Activated CD4-positive, CD25-positive, alpha-beta regulatory T cell (primary cell): ENCODE results near the gene RADX.
A peak's percentile ranks its signal among the peaks of the same experiment; 100 is the strongest.
"Not testable (repeated sequence)": the region's sequence is repeated elsewhere in the genome, so short reads cannot be mapped to it uniquely, and the experiment has no call there.

ENCODE experiments used
- DNase-seq, 4 experiments: peaks; one replicate each; lab custom pipeline; 2025; lab: John Stamatoyannopoulos, UW

The RADX gene, protein sequence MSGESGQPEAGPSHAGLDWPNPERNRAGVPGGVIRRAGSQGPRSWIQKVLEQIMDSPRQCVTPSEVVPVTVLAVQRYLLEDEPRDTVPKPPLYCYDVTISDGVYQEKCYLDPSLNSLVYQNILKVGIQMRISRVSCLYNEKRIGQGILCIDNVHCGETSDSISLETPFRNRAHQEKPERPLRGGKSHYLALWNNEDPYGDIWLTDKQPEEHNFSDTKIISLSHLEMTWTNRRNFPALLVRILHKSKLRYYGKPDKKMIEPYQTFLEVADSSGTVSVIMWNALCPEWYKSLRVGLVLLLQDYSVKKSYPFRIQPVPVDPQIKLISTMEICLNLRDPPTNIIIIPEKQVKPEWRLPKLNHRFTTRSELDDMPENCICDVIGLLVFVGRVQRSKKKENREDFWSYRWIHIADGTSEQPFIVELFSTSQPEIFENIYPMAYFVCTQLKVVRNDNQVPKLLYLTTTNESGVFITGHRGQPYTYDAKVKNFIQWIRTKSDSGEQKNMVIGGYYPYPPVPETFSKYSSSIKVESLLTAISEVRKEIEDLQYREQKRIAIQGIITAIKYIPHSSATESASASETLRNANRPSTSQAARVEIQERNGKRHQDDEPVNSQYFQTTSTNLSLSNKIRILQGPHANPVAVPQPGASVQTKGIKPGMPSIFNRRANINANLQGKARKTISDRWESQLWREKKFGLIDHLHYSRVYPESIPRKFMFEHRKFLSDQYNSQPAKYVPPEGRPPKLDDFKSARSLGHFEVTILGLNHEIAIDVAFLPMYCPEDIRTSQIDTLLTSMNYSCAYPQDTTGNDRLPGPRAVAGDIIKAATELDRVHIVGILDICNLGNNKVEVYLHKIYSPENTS

DNA sequence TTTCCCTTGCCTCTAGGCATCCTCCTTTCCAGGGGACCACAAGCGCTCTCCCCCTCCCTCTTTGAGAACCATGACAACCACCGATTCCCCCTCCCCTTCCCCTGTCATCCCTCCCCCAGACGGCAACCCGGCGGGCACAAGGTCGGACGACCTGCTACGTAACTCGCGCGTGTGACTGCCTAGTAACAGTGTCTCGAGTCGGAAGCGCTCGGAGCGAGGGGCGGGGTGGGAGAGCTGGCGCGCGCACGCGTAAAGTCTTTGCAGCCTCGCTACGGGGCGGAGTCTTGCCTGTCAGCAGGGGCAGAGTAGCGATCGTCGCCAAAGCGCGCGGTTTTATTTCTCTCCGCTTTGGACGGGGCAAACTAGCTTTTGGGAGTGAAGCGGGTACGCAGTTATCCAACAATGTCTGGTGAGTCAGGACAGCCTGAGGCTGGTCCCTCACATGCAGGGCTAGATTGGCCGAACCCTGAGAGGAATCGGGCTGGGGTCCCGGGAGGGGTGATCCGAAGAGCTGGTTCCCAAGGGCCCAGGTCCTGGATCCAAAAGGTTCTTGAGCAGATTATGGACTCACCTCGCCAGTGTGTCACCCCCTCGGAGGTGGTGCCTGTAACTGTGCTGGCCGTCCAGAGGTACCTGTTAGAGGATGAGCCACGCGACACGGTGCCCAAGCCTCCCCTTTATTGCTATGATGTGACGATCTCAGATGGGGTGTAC is at the start of gene RADX:
TSS of gene RADX (plus strand) at position 300 of the 714 bp plus-strand sequence. CDS start at position 403, 103 bp downstream.
- peak; percentile 23 to 66 (median 56) for DNase-seq

DNA sequence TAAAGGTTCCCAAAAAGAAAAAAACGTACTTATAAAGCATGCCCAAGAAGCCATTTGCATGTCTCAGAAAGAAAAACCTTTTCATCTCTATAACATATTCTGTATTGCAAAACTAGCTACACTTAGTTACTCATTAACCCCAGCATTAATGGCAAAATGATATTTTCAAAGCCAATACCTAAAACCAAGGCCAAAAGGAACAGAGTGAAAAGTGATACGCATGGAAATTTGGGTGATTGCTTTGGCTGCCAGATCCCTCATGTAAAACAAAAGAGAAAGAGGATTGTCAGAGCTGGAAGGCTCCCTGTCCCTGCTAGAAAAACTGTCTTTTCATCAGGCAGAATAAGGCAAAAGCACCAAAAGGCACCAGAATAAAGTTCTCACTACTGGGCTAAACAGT is 46.8 kb upstream of the RADX start:
- no peak for DNase-seq

DNA sequence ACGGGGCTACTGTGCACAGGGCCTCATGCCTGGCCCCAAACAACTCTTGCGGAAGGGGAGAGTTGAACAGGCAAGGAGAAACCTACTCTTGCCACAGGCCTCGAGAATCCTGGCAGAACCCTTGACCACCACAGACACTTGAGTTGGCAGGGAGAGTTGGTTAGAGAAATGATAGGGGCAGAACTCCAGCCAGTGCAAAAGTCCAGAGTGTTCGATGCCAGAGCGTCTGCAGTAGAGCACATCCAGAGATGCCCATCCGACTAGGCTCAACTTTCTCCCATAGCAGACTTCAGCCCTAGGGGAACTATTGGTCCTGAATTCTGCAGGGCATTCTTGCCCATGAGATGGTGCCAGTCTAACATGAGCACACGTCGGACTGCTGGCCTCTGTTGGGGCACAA is 45.4 kb upstream of the RADX start:
- DNase-seq, result no peak

DNA sequence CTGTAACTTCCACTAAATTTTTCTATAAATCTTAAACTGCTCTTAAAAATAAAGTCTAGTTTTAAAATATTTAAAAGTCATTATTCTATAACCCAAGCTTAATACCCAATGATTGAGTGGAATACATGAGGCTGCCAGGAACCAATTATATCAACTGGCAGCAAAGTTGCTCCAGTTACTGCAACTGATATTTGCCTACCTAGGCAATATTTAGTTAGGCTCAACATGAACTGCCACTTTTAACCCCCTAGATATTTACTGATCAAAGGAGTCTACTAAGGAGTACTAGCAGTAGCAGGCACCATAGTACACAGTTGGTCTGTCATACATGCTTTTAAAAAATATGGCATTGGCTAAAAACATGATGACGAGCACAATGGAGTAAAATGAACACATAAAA is 29.9 kb upstream of the RADX start:
- no peak for DNase-seq

DNA sequence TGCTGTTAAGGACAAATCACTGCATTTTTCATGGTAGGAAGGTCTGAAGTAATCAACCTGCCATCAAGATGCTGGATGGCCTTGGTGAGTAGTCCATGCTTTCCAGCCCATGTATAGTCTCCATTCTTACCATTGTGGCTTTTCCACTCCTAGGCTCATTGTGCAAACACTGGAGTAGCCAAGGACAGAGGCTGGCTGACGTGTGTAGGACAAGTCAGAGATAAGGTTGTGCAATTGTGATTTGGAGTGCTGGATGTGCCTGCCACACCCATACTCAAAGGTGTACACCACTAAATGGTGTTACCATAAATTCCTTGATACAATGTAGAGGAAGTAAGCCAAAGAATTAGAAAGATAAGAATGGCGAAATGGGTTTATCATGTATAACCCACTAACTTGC is 26.3 kb upstream of the RADX start:
- DNase-seq, result no peak

DNA sequence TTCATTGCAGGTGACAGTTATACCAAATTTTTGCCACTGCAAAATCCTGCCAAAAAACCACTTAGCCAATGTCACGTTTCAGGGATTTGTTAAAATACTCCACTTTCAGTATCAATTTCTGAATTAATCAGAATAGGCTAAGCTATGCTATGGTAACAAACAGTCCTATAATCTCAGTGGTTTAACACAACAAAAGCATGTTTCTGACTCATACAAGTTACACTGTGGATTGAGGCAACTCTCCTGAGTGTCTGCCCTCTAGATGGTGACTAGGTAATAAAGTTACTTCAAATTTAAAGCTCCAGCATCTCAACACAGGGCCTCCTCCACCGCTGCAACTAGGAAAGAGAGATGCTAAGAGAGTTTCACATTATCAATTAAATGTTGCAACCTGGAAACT is 23.0 kb upstream of the RADX start:
- no peak for DNase-seq

DNA sequence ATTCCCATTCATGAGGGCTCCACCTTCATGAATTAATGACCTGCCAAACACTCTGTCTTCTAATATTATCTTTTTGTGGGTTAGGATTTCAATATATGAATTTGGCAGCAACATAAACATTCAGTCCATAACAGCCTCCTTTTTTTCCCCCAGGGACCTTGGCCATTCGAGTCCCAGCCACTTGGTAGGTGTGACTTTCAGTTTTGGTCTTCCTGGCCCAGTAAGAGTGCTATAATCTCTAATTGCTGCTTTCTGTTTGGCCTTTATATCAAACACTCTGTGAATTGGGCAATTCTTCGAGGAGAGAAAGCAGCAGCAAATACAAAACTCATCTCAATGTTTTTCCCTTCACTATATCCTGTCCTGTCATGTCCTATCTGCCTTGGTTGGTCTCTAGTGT is 12.4 kb upstream of the RADX start:
- no peak for DNase-seq

DNA sequence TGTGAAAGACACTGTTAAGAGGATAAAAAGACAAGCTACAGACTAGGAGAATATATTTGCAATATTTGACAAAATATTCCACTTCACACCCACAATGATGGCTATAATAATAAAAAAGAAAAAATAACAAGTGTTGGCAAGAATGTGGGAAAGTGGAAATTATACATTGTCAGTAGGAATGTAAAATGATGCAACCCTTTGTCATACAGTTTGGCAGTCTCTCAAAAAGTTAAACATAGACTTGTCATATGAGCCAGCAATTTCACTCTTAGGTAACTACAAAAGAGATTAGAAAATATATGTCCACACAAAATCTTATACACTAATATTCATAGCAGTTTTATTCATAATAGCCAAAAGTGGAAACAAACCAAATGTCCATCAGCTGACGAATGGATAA is 5.2 kb upstream of the RADX start:
- DNase-seq, result no peak

DNA sequence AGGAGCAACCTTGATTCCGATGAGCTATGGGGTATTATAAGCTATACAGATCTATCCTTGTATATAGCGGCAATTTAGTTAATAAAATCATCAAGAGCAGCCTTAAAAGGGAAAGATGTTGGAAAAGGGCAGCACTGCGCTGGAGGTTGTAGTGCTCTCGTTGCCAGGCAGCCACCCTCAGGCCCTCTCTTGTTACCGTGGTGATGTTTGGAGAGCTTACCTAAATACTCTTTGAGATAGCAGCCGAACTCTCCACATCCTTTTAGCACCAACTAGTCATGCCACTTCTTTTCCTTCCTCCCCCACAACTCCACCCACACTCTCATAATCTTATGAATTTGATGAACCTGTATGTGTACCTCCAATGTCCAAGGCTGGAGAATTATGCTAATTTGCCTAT is 3.8 kb upstream of the RADX start:
- no peak for DNase-seq

DNA sequence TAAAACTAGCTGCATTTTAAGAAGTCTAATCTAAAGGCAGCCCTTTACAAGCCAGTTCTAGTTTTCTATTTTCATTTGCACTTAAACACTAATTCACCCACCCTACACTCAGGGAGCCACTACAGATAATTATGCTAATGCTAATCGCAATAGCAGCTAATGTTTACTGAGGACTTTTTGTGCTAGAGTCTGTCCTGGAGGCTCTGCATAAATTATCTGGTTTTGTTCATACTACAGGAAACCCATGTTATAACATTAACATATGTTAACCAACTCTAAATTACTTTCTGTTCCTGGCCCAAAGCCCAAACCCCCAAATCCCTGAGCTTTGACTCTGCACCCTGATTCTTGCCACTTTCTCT is 480 bp upstream of the RADX start:
- no peak for DNase-seq

DNA sequence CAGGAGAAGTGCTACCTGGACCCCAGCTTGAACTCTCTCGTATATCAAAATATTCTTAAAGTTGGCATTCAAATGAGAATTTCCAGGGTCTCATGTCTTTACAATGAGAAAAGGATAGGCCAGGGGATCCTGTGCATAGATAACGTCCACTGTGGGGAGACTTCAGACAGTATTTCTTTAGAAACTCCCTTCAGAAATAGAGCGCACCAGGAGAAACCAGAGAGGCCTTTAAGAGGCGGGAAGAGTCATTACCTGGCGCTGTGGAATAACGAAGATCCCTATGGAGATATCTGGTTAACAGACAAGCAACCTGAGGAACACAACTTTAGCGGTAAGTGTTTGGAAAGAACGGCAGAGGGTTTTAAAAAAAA is 600 bp downstream of the RADX start:
- no peak for DNase-seq

DNA sequence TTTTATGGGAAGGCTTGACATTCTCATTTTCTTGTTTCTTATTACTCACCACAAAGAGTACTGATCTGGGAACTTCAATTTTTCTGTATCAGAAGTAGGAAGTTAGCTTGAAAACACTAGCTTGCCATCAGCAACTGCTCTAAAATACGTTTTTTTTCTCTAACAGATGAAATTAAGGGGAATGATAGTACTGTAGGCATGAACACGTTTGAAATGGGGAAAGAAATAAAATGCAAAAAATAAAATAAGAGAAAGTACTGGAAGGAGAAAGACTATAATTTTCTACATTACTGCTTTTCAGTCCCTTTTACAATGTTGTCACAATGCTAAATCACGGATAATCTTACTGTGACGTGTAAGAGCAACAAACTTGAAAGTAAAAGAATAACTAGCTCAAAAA is 1.5 kb downstream of the RADX start:
- DNase-seq, result no peak

DNA sequence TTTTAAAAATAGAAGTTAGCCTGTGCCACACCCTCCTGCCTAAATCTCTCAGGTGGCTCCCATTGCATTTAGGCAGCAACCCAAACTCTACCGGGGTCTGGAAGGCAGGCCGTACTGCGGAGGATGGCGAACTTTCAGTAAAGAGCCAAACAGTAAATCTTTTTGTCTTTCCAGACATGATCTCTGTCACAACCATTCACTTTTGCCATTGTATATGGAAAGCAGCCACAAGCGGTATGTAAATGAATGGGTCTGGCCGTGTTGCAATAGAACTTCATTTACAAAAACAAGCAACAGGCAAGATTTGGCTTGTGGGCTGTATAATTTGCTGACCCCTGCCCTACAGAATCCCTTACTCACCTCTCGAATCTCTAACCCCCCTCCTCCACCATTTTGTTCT is 3.3 kb downstream of the RADX start:
- DNase-seq, result no peak

DNA sequence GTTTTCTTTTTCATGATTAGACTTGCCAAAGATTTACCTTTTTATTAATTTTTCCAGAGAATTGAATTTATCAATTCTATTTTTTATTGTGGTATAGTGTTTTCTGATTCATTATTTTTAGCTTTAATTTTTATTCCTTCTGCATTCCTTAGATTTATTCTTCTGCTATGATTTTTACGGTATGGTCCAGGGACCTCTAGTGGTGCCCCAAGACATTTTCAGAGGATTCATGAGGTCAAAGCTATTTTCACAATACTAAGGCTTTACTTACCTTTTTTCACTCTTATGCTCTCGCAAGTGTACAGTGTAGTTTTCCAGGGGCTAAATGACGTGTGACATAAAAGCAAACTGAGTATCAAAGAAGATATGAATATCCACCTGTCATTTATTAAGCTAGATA is 8.0 kb downstream of the RADX start:
- no peak for DNase-seq

DNA sequence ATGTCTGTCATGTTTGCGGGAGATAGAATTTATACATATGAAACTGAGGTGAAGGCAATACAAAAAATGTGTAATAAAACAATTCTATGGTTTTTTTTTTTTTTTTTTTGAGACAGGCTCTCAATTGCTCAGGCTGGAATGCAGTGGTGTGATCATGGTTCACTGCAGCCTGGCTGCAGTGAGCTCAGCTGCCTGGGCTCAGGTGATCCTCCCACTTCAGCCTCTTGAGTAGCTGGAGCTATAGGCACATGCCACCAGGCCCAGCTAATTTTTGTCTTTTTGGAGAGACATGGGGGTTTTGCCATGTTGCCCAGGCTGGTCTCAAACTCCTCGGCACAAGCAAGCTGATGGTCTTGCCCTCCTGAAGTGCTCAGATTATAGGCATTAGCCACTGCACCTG is 10.1 kb downstream of the RADX start:
- DNase-seq, result no peak

DNA sequence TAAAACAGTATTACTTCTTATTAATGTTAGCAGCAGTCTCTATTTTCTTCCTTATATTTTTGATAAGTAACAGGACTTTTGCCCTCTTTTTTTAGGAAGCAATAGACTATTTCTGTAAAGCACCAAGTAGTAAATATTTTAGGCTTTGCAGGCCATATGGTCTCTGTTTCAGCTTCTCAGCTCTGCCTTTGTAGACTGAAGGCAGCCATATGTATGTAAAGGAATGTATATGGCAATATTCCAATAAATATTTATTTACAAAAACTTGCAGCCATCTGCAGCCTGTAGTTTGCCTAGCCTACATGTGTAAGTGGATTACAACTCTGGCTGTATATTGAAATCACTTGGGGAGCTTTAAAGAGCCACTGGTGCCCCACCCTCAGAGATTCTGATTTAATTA is 15.0 kb downstream of the RADX start:
- DNase-seq, result no peak

DNA sequence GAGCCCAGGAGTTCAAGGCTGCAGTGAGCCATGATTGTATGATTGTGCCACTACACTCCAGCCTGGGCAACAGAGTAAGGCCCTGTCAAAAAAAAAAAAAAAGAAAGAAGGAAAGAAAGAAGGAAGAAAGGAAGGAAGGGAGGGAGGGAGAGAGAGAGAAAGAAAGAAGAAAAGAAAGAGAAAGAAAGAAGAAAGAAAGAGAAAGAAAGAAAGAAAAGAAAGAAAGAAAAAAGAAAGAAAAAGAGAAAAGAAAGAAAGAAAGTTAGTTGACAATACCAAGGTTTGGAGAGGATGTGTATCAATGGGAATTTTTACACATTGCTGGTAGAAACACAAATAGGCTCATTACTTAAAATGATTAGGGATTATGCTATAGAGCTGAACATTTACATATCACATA is 19.8 kb downstream of the RADX start:
- DNase-seq, result no peak

DNA sequence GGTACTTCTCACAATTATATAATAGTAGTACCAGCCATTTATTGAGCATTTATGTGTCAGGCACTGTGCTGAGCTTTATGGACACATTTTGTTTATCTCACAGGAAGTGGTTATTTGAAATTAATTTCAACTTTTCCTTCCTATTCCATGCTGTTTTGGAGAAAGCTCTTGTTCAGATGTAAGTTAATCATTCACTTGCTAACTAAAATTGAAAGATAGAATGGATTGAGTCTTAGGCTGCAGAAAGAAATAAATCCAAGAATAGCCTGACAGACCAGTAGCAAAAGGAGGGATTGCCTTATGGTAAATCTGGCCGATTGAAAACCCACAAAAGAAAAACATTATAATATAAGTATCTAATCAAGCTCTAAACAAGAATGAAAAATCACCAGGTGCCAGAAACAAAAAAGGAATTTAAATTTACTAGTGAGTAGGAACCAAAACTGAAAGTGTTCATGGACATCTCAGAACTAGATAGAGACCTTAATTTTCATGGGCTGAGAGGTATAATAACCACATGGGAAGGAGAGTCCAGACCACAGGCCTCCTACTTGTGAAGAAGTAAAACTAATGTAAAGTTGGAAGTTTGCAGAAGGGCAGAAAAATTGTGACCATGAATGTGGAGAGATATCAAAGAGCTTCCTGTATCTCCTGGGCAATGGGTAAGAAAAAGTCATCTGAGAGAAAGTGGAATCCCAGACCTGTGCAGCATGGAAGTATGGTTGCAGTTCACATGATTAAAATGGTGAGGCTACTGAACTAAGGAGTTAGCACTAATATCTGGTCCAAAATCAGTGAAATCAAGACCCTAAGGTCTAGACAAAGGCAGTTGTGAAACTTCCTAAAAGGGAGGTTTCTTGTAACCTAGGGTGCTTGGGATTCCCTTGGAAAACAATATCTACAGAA is 38.0 kb downstream of the RADX start:
- no peak for DNase-seq

DNA sequence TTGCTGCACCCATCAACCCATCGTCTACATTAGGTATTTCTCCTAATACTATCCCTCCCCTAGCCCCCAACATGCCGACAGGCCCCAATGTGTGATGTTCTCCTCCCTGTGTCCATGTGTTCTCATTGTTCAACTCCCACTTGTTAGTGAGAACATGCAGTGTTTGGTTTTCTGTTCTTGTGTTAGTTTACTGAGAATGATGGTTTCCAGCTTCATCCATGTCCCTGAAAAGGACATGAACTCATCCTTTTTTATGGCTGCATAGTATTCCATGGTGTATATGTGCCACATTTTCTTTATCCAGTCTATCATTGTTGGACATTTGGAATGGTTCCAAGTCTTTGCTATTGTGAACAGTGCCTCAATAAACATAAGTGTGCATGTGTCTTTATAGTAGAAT is 41.8 kb downstream of the RADX start:
- DNase-seq, result not testable (repeated sequence)

DNA sequence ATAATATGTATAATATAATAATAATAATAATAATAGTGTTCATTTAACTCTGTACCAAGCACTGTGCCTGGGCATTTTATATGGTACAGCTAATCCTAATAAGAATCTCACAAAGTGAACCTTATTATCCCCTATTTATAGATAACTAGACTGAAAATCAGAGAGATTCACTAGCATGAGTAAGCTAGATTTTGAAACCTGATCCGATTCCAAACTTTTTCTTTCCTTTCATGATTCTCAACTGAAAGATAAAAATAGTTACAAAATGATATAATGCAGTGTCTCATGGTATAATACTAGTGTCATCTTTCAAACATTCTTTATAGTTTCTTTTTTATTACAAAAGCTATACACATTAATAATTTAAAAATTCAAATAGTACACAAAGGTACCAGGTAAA is 58.9 kb downstream of the RADX start:
- no peak for DNase-seq

DNA sequence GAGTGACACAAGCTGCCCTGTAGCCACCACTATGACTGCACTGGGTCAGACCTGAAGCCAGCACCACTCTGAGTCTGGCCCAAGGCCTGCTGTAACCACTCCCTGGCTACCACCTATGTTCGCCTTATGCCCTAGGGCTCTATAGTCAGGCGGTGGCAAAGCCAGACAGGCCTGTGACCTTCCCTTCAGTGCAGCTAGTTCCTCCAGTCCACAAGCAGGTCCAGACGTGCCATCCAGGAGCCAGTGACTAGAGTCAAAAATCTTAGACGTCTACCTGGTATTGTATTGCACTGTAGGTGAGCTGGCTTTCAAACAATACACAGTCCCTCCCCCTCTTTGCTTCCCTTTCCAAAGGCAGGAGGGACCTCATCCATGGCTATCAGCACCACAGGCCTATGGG is 60.7 kb downstream of the RADX start:
- no peak for DNase-seq

DNA sequence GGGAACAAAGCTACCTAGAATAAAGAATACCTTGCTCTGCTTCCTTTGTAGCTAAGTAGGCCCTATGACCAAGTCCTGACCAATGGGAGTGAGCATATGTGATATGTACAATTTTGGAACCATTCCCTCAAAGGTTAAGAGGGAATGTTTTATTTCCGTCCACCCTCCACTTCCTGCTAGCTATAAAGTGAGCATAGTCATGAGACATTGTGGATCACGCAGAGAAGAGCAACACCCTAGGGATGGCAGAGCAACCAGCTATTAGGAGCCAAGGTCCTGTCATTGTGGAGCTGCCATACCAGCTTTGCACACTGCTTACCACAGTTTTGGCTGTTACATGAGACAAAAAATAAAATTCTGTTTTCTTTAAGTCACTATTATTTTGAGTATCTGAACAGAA is 68.9 kb downstream of the RADX start:
- DNase-seq, result no peak
